GM12891 (cell line): ENCODE measurements around the gene KDM4C.
A peak's percentile ranks its signal among the peaks of the same experiment; 100 is the strongest.
"Not testable (repeated sequence)": the region's sequence is repeated elsewhere in the genome, so short reads cannot be mapped to it uniquely, and the experiment has no call there.

Experiments used
- DNase-seq: peaks from one replicate; pipeline ENCODE4 v3.0.0; 2011; ENCODE audit warnings: low spot score; ENCODE audit not compliant: insufficient read length
- FAIRE-seq: peaks from 2 replicates; lab custom pipeline; 2011; peaks lifted over from hg19 to GRCh38; lab: Jason Lieb, UNC
- PAX5 ChIP-seq: IDR thresholded peaks from 2 replicates; pipeline ENCODE4 v1.6.1; 2011; ENCODE audit warnings: low read length, moderate library complexity, mild to moderate bottlenecking; ENCODE audit not compliant: insufficient read depth, severe bottlenecking
- POLR2A ChIP-seq: IDR thresholded peaks from 2 replicates; pipeline ENCODE4 v1.6.1; 2011; ENCODE audit warnings: low read depth, low read length, control low read depth
- POLR2AphosphoS5 ChIP-seq: IDR thresholded peaks from 2 replicates; pipeline ENCODE4 v1.6.1; 2011; ENCODE audit warnings: low read depth, low read length, control low read depth
- POU2F2 ChIP-seq: IDR thresholded peaks from 2 replicates; pipeline ENCODE4 v1.6.1; 2011; ENCODE audit warnings: low read depth, mild to moderate bottlenecking, control low read depth, low read length, moderate library complexity
- SPI1 ChIP-seq: IDR thresholded peaks from 2 replicates; pipeline ENCODE4 v1.6.1; 2011; ENCODE audit warnings: low read depth, low read length, control low read depth
- TAF1 ChIP-seq: IDR thresholded peaks from 2 replicates; pipeline ENCODE4 v1.6.1; 2011; ENCODE audit warnings: low read depth, low read length, control low read depth

KDM4C gene

GRCh38 chr9:6945816-6946215, 188.0 kb downstream of the KDM4C start:
- TF ChIP-seq TAF1 (no peak), PAX5 (no peak), POLR2AphosphoS5 (no peak)

GRCh38 chr9:6946583-6947166, 188.9 kb downstream of the KDM4C start:
- TF ChIP-seq POLR2AphosphoS5: no peak
- no peak for TF ChIP-seq TAF1
- no peak for TF ChIP-seq POLR2A
- no peak for TF ChIP-seq SPI1
- no peak for TF ChIP-seq PAX5
- no peak for TF ChIP-seq POU2F2
- no peak for FAIRE-seq
- no peak for DNase-seq

More at GRCh38 chr9:6945816-6946215, 188.0 kb downstream of the KDM4C start:
- DNase-seq (no peak), FAIRE-seq (no peak)

GRCh38 chr9:6948921-6949320, 191.1 kb downstream of the KDM4C start:
- not testable (repeated sequence) for DNase-seq, FAIRE-seq

GRCh38 chr9:6955251-6955921, 197.6 kb downstream of the KDM4C start:
- TF ChIP-seq POLR2AphosphoS5: no peak
- peak; percentile 85 for TF ChIP-seq PAX5
- DNase-seq (no peak), FAIRE-seq (peak; percentile 82)

GRCh38 chr9:6956879-6957278, 199.1 kb downstream of the KDM4C start:
- DNase-seq: no peak
- FAIRE-seq: no peak
- no peak for TF ChIP-seq PAX5

- FAIRE-seq: no peak
- TF ChIP-seq SPI1 (no peak), TAF1 (no peak), POU2F2 (no peak), POLR2AphosphoS5 (no peak), POLR2A (no peak), PAX5 (no peak)
- no peak for DNase-seq
Measured at GRCh38 chr9:6959270-6960000, 201.7 kb downstream of the KDM4C start.

- DNase-seq (no peak), FAIRE-seq (peak; percentile 78)
Measured at GRCh38 chr9:6960777-6961176, 203.0 kb downstream of the KDM4C start.

GRCh38 chr9:6961845-6962522, 204.2 kb downstream of the KDM4C start:
- DNase-seq (no peak), FAIRE-seq (peak; percentile 23)
- no peak for TF ChIP-seq SPI1
- TF ChIP-seq PAX5: no peak
- no peak for TF ChIP-seq POLR2A
- no peak for TF ChIP-seq POU2F2
- no peak for TF ChIP-seq TAF1
- no peak for TF ChIP-seq POLR2AphosphoS5

More at GRCh38 chr9:6960777-6961176, 203.0 kb downstream of the KDM4C start:
- TF ChIP-seq POLR2AphosphoS5 (no peak), POU2F2 (no peak), POLR2A (no peak), TAF1 (no peak), SPI1 (no peak), PAX5 (no peak)

- DNase-seq (no peak), FAIRE-seq (no peak)
- TF ChIP-seq PAX5 (no peak), POLR2A (no peak), POLR2AphosphoS5 (no peak), POU2F2 (no peak), SPI1 (no peak), TAF1 (no peak)
Measured at GRCh38 chr9:6965566-6965965, 207.8 kb downstream of the KDM4C start.

GRCh38 chr9:6968271-6968670, 210.5 kb downstream of the KDM4C start:
- no peak for TF ChIP-seq TAF1
- DNase-seq (no peak), FAIRE-seq (no peak)

- DNase-seq (no peak), FAIRE-seq (no peak)
- TF ChIP-seq POLR2A (no peak), TAF1 (no peak), PAX5 (no peak)
Measured at GRCh38 chr9:6969805-6970204, 212.0 kb downstream of the KDM4C start.

- DNase-seq (no peak), FAIRE-seq (no peak)
- TF ChIP-seq TAF1: no peak
Measured at GRCh38 chr9:6973089-6973488, 215.3 kb downstream of the KDM4C start.
